Left lobe of liver (tissue), 2 donors: ENCODE results near the gene CCDC51. TPM values are rescaled to one million over a fixed set of nuclear protein-coding genes. Genes with fewer than 3 reads are reported as not detected.

Source experiments
- ATAC-seq: fragments of 200-7000 bp; cut with Tn5 transposase; one replicate; pipeline ENCODE4 v1.9.1; 2020; ENCODE audit warnings: mild to moderate bottlenecking, moderate library complexity
- DNase-seq: peaks from one replicate; pipeline ENCODE4 v3.0.0-alpha.2; 2020; ENCODE audit warnings: low spot score
- total RNA-seq: library from RNA; stranded (reverse); gene quantifications from one replicate; pipeline ENCODE4 v1.2.1, GENCODE V29; 2021
- donor health status: DM: no; HTN: no; CAD: no; lungs with moderate emphysema.
- donor health status: DM: no; HTN: yes; CAD: no.

Gene CCDC51
- total RNA-seq, 1 donor from 2014 or later = 9.2 TPM

GRCh38 chr3:48395714-48396113, 44.2 kb downstream of the CCDC51 start:
- no peak for DNase-seq
- no peak for ATAC-seq

- DNase-seq (no peak), ATAC-seq (no peak)
Observed at GRCh38 chr3:48394391-48394790, 45.5 kb downstream of the CCDC51 start.

GRCh38 chr3:48388966-48389365, 51.0 kb downstream of the CCDC51 start:
- no peak for ATAC-seq
- DNase-seq = no peak

- no peak for DNase-seq
- no peak for ATAC-seq
Observed at GRCh38 chr3:48387634-48388033, 52.3 kb downstream of the CCDC51 start.

Other genes with a start within 250 kb of the CCDC51 start
- 0.40 TPM for gene CAMP, start 216.6 kb downstream of the CCDC51 start, total RNA-seq
- 2.2 TPM for gene ZNF589, start 199.0 kb downstream of the CCDC51 start, total RNA-seq
- 10.7 TPM for gene NME6, start 138.8 kb downstream of the CCDC51 start, total RNA-seq
- gene SPINK8, start 106.5 kb downstream of the CCDC51 start, total RNA-seq = not detected
- not detected for gene FBXW12, start 67.9 kb downstream of the CCDC51 start, total RNA-seq
- gene PLXNB1, start 10.0 kb downstream of the CCDC51 start, total RNA-seq = 142 TPM
- gene TMA7, start 138 bp upstream of the CCDC51 start, total RNA-seq = 69.3 TPM
- gene ATRIP, start 6.6 kb upstream of the CCDC51 start, total RNA-seq = 3.3 TPM
- 97.9 TPM for gene SHISA5, start 64.1 kb upstream of the CCDC51 start, total RNA-seq
- gene PFKFB4, start 116.7 kb upstream of the CCDC51 start, total RNA-seq = 1.3 TPM
- not detected for gene UCN2, start 123.7 kb upstream of the CCDC51 start, total RNA-seq
- gene COL7A1, start 155.2 kb upstream of the CCDC51 start, total RNA-seq = 2.5 TPM
- 232 TPM for gene UQCRC1, start 169.5 kb upstream of the CCDC51 start, total RNA-seq
- gene TMEM89, start 181.7 kb upstream of the CCDC51 start, total RNA-seq = not detected
- gene SLC26A6, start 195.3 kb upstream of the CCDC51 start, total RNA-seq = 8.4 TPM
- gene CELSR3, start 222.8 kb upstream of the CCDC51 start, total RNA-seq = 0.45 TPM
- 12.0 TPM for gene NCKIPSD, start 245.8 kb upstream of the CCDC51 start, total RNA-seq